Measurements from ENCODE around the gene UBE2M. TPM values are rescaled to one million over a fixed set of nuclear protein-coding genes. Genes with fewer than 3 reads are reported as not detected.
"Not testable (repeated sequence)": the region's sequence is repeated elsewhere in the genome, so short reads cannot be mapped to it uniquely, and the experiment has no call there.

The UBE2M gene
- total RNA-seq, 2 donors from 2014 or later = 30.9 to 38.8 TPM

GRCh38 chr19:58513694-58514563 is 44.5 kb downstream of the UBE2M start:
- peak; percentile 77 for DNase-seq (ENCODE audit: low spot score)
- peaks cover 0 to 39% of the 10 kb centered on the region in 2 donors for H3K4me1 ChIP-seq
- H3K36me3 ChIP-seq = peaks cover 19% of the 10 kb centered on the region
- no peaks in the 10 kb centered on the region for H3K27me3 ChIP-seq
- TF ChIP-seq, protein P1, sequence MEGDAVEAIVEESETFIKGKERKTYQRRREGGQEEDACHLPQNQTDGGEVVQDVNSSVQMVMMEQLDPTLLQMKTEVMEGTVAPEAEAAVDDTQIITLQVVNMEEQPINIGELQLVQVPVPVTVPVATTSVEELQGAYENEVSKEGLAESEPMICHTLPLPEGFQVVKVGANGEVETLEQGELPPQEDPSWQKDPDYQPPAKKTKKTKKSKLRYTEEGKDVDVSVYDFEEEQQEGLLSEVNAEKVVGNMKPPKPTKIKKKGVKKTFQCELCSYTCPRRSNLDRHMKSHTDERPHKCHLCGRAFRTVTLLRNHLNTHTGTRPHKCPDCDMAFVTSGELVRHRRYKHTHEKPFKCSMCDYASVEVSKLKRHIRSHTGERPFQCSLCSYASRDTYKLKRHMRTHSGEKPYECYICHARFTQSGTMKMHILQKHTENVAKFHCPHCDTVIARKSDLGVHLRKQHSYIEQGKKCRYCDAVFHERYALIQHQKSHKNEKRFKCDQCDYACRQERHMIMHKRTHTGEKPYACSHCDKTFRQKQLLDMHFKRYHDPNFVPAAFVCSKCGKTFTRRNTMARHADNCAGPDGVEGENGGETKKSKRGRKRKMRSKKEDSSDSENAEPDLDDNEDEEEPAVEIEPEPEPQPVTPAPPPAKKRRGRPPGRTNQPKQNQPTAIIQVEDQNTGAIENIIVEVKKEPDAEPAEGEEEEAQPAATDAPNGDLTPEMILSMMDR (IDR thresholded peaks at IDR 0.05) = peak; percentile 81 to 94
- no peaks in the 10 kb centered on the region for H3K9me3 ChIP-seq
- H3K27ac ChIP-seq = peak overlapping the region; percentile 60 to 76
- peak overlapping the region; percentile 35 to 51 for H3K4me3 ChIP-seq

DNA sequence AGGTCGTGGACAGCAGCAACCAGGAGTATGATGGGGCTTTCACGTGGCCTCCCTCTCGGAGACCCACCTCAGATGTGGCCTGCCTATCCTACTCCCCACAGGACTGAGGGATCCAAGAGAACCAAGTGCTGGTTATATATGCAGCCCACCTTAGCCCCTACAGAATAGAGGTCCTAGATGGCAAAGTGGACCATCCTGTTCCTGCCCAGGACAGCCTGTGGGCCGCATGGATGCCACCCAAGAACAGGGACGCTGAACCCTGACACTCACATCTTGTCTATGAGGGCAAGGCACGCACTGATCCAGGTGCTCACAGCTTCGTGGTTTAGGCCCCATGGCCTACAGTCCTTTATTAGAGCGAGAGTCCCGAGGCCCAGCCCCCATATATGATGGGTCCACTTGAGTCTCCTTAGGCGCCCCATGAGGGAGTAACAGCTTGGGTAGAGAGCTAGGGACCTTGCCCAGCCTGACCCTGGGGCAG is 45.2 kb downstream of the UBE2M start:
- no peak for DNase-seq (ENCODE audit: low spot score)
- Histone ChIP-seq H3K27ac (peak overlapping the region; percentile 60 to 76), H3K27me3 (no peaks in the 10 kb centered on the region), H3K36me3 (peaks cover 19% of the 10 kb centered on the region), H3K9me3 (no peaks in the 10 kb centered on the region), H3K4me1 (peaks cover 0 to 32% of the 10 kb centered on the region in 2 donors), H3K4me3 (no peak overlapping the region)
- TF ChIP-seq, protein P1 (IDR thresholded peaks at IDR 0.05) = no peak

GRCh38 chr19:58511353-58512208 is 46.8 kb downstream of the UBE2M start, which contains the start of gene SLC27A5:
Gene SLC27A5, minus strand, starts transcription at chr19:58511992. Its CDS starts 37 bp downstream, at chr19:58511955.
- peaks cover 11% of the 10 kb centered on the region for H3K36me3 ChIP-seq
- TF ChIP-seq, protein P1 (IDR thresholded peaks at IDR 0.05) = no peak
- H3K4me1 ChIP-seq = peaks cover 0 to 25% of the 10 kb centered on the region in 2 donors
- H3K9me3 ChIP-seq = peaks cover 0 to 4% of the 10 kb centered on the region in 2 donors
- DNase-seq (ENCODE audit: low spot score) = no peak
- no peak within 1 kb of the TSS for H3K4me3 ChIP-seq
- H3K27ac ChIP-seq = no peak within 1 kb of the TSS
- no peaks in the 10 kb centered on the region for H3K27me3 ChIP-seq

DNA sequence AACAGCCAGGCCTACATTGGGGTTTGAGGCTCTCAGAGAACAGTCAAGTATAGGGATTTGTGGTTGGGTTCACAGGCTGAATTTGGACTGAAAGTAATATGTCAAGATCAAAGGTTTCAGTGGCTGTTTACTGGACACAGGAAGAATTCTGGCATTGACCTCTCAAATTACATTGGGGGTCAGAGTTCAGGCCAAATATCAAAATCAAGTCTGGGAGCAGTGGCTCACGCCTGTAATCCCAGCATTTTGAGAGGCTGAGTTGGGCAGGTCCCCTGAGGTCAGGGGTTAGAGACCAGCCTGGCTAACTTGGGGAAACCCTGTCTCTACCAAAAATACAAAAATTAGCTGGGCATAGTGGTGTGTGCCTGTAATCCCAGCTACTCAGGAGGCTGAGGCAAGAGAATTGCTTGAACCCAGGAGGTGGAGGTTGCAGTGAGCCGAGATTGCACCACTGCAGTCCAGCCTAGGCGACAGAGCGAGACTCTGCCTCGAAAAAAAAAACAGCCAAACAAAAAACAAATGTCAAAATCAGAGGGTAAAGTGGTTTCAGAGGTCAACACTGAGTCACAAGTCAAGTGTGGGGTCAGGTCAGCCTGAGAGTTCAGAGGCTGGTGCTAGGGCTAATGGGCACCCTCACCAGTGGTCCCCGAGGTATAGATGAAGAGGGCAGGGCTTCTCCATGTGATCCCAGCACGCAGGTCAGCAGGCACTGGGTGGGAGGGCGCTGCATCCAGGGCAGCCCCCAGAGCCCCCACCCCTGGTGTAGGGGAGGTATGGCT is 48.1 kb downstream of the UBE2M start:
- Histone ChIP-seq H3K27ac (no peak overlapping the region), H3K4me1 (peaks cover 0 to 18% of the 10 kb centered on the region in 2 donors), H3K9me3 (peaks cover 0 to 4% of the 10 kb centered on the region in 2 donors), H3K36me3 (no peaks in the 10 kb centered on the region), H3K27me3 (no peaks in the 10 kb centered on the region), H3K4me3 (no peak overlapping the region)
- TF ChIP-seq, protein P1 (IDR thresholded peaks at IDR 0.05) = no peak
- DNase-seq (ENCODE audit: low spot score) = no peak

GRCh38 chr19:58509731-58510083 is 48.7 kb downstream of the UBE2M start:
- DNase-seq (ENCODE audit: low spot score) = no peak
- Histone ChIP-seq H3K27ac (no peak overlapping the region), H3K4me3 (no peak overlapping the region), H3K9me3 (peaks cover 0 to 4% of the 10 kb centered on the region in 2 donors), H3K27me3 (no peaks in the 10 kb centered on the region), H3K4me1 (peaks cover 0 to 13% of the 10 kb centered on the region in 2 donors), H3K36me3 (no peaks in the 10 kb centered on the region)
- TF ChIP-seq, protein P1 (IDR thresholded peaks at IDR 0.05) = no peak

GRCh38 chr19:58507602-58508223 is 50.7 kb downstream of the UBE2M start:
- DNase-seq (ENCODE audit: low spot score); H3K9me3 ChIP-seq; H3K27ac ChIP-seq; H3K36me3 ChIP-seq; H3K27me3 ChIP-seq; H3K4me1 ChIP-seq; H3K4me3 ChIP-seq: not testable (repeated sequence)
